Endometrium (tissue), 2 donors: ENCODE results near the gene PRDX4.
"Not testable (repeated sequence)": the region's sequence is repeated elsewhere in the genome, so short reads cannot be mapped to it uniquely, and the experiment has no call there.

Experiments used
- FAIRE-seq: peaks from 2 replicates; lab custom pipeline; 2012; peaks lifted over from hg19 to GRCh38; lab: Jason Lieb, UNC
- donor health status: control.
- donor health status: control.

The PRDX4 gene

DNA sequence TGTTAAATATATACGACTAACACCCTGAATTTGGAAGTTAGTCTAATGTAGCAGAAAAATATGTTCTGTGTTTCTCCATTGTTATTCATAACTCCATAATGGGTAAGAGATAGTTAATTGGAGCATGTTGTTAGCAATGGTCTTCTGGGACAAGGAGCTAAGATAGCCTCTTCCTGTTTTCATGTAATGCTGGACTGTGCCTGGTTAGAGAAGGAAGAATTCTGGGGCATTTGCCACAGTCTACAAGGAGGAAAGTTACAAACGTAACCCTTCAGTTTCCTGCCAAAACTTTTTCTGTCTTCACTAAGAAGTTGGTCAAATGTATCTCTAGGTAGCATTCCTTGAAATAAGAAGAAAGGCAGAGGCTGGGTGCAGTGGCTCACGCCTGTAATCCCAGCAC lies 5.8 kb downstream of the PRDX4 start:
- no peak for FAIRE-seq

DNA sequence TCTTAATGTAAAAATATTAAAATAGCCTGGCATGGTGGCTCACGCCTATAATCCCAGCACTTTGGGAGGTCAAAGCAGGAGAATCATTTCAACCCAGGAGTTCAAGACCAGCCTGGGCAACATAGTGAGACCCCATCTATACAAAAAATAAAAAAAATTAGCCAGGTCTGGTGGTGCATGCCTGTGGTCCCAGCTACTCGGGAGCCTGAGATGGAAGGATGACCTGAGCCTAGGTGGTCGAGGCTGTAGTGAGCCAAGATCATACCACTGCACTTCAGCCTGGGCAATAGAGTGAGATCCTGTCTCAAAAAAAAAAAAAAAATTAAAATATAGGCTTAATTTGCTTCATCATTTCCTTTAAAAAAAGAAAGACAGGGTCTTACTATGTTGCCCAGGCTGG lies 9.2 kb downstream of the PRDX4 start:
- FAIRE-seq, result not testable (repeated sequence)

DNA sequence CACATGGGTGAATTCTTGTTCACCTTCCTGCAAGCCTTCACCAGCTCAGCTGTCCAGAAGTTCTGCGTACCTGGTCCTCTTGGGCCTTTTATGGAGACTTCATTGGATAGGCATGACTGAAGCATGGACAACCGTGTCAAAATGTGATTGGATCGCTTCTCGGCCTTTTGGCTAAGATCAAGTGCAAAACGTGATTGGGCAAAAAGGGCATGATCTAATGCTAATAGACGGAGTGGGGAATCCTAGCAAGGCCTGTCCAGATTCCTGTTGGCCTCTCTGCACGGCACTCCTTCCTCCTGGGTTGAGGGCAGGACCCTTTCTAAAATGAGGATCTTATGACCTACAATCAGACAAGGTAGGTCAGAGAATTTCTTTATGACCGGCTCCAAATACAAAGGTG lies 24.9 kb downstream of the PRDX4 start:
- FAIRE-seq, result no peak

DNA sequence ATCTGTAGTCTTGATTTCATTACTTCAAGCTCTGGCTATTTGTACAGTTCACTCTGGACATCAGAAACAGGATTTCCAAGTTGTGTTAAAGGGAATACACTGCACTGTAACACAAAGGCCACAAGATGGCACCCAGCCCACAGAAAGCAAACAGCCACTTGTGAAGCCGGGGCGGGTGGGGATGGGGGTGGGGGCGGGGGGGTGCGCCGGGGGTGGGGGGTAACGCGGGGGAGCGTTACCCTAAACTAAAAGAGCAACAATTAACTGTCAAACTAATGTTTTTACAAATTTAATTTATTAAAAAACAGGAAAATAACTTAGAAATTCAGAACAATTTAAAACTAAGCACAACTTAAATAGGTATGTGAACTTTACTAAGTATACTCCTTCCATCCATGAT lies 27.3 kb downstream of the PRDX4 start:
- FAIRE-seq, result no peak

DNA sequence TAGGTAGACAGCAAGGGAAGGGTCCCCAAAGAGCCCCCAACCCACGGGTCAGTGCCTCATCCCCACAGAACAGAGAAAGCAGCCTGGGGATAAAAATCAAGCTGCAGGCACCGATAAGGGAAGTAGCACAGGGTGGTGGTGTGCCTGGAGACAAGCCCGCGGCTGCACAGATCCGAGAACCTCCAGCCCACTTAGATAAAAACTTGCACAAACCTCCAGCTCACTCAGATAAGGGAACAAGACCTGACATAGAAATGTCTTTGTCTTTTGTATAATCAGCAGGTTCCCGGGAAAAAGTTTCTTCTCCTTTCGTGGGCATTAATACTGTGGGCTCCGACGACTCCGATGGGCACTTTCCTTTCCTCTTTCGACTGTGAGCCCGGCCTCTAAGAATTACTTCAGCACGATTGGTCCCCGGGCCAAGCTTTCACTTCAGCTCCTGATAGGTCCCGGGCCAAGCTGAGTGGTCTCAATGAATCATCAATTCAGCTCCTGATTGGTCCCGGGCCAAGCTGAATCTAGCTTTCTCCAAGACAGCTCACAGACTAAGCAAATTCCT lies 32.4 kb downstream of the PRDX4 start:
- FAIRE-seq, result no peak

GRCh38 chrX:23704673-23705206 lies 37.4 kb downstream of the PRDX4 start:
- FAIRE-seq, result no peak

GRCh38 chrX:23705235-23705634 lies 37.9 kb downstream of the PRDX4 start:
- FAIRE-seq, result no peak

DNA sequence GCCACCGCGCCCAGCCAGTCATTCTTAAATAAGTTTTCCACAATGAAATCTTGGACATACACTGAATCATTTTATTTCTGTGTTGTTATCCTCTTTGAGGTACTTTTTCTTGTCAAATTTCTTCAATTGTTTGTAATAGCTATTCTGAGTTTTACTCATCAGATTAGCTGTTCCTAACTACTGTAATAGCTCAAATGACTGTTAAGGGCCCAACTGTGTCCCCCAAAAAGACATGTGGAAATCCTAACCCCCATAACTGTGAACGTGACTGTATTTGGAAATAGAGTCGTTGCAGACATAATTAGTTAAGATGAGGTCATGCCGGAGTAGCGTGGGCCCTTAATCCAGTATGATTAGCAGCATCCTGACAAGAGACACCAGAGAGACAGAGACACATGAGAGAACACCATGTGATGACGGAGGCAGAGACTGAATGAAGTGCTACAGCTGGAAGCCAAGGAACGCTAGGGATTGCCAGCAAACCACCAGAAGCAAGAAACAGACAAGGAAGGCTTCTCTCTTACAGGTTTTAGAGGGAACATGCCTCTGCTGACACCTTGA lies 52.9 kb downstream of the PRDX4 start:
- FAIRE-seq, result no peak

GRCh38 chrX:23726191-23726590 lies 58.9 kb downstream of the PRDX4 start:
- FAIRE-seq, result no peak

- no peak for FAIRE-seq
These were observed 59.9 kb downstream of the PRDX4 start for GRCh38 chrX:23727206-23727605.

DNA sequence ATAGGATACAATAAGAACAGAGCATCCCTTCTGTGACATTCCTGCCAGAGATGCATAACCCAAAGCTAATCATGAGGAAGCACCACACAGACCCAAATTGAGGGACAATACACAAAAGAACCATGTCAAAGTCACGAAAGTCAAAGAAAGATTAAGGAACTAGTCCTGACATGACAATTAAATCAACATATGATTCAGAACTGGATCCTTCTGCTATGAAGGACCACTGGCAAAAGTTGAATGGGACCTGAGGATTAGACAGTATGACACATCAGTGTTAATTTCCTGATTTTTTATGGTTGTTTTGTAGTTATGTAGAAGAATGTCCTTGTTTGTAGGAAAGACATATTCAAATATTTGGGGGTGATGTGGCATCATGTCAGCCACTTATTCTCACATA lies 61.9 kb downstream of the PRDX4 start:
- no peak for FAIRE-seq

DNA sequence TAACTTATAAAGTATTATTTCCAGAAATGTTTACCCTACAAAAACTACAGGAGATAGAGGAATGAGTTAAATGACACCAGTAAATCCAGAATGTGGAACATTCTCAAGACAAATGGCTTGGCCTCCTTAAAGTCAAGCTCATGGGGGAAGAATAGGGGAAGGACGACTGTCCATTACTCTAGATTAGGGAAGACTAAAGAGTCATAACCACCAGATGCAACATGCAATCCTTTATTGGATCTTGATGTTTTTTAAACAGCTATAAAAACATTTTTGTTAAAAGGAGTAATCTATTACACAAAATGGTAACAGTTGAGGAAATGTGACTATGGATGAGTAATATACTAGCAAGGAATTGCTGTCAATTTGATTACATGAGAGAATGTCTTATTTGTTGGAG lies 64.7 kb downstream of the PRDX4 start:
- FAIRE-seq, result no peak

GRCh38 chrX:23732704-23733103 lies 65.4 kb downstream of the PRDX4 start:
- FAIRE-seq, result no peak
